ENCODE results near the gene RELT. TPM values are rescaled to one million over a fixed set of nuclear protein-coding genes. Genes with fewer than 3 reads are reported as not detected.

Gene RELT
- total and polyA plus RNA-seq, 9 donors: 0.38 to 4.7 (median 2.0) TPM

DNA sequence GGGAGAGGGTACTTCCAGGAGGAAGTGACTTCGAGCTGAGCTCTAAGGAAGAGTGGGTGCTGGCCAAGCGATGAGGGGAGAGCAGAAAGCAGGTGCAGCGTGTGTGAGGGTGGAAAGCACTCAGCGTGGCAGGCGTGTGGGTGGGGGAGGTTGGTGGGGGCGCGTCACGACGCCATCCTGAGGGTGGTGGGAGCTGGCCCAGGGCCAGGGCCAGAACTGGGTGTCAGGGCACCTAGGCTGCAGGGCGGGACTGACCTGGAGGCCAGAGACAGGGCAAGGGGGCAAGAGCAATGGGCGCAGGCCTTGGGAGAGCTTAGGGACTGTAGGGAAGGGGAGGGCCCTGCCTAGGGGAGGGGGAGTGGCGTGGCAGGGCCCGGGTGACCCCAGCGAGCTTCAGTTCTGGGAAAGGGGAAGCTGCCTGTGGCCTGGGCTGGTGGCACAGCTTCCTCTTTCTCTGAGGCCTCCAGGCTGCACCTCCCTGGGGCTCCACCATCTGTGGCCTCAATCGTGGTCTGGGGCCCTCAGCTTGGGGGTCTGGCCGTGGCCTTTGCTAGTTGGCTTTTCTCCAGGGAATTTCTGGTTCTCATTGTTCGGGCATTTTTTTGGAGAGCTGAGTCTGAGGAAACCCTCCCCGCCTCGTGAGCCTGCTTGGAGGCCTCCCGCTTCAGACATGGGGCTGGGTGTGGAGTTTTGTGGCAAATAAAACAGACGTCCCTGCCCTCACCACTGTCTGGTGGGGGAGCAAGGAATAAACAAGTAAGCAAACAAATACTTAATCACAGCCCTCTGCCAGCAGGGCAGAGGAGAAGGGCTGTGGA, 8.9 kb downstream of the RELT start:
- DNase-seq: no peak
- no peaks in the 10 kb centered on the region for H3K4me1 ChIP-seq (ENCODE audit: insufficient read depth)
- H3K36me3 ChIP-seq: no peaks in the 10 kb centered on the region
- H3K4me3 ChIP-seq: no peak overlapping the region
- no peaks in the 10 kb centered on the region for H3K9me3 ChIP-seq
- no peak overlapping the region for H3K27ac ChIP-seq
- no peaks in the 10 kb centered on the region for H3K27me3 ChIP-seq
- intact Hi-C loops (cut with DNase I): loop anchor here in 1 of 4 donors (5.0 kb wide), 1 partner anchor 33 kb away; no protein-coding TSS in a partner anchor
- 55 to 61% (median 59%) methylated on average over 21 of the region's 21 CpGs for WGBS, 3 donors
- TF ChIP-seq POLR2A (IDR thresholded peaks at IDR 0.05) (no peak), EP300 (IDR thresholded peaks at IDR 0.05) (no peak)
- TF ChIP-seq, protein P1, sequence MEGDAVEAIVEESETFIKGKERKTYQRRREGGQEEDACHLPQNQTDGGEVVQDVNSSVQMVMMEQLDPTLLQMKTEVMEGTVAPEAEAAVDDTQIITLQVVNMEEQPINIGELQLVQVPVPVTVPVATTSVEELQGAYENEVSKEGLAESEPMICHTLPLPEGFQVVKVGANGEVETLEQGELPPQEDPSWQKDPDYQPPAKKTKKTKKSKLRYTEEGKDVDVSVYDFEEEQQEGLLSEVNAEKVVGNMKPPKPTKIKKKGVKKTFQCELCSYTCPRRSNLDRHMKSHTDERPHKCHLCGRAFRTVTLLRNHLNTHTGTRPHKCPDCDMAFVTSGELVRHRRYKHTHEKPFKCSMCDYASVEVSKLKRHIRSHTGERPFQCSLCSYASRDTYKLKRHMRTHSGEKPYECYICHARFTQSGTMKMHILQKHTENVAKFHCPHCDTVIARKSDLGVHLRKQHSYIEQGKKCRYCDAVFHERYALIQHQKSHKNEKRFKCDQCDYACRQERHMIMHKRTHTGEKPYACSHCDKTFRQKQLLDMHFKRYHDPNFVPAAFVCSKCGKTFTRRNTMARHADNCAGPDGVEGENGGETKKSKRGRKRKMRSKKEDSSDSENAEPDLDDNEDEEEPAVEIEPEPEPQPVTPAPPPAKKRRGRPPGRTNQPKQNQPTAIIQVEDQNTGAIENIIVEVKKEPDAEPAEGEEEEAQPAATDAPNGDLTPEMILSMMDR (IDR thresholded peaks at IDR 0.05): no peak

DNA sequence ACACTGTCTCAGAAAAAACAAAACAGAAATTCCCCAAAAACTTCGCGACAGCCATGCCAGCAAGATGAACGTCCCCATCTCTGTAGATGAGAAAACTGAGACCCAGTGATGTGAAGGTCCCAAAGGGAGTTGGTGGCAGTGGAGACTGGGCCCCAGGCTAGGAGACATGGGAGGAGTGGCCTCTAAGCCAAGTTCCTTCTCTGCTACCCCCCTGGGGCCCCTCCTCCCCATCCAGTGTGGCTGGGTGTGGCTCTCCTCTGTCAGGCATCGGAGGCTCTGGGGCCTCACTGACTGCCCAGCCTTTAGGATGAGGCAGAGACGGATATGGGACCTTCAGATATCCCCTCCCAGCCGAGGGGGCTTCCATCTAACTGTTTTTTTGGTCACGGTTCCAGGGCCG, 9.8 kb downstream of the RELT start:
- H3K36me3 ChIP-seq: no peaks in the 10 kb centered on the region
- H3K27me3 ChIP-seq: no peaks in the 10 kb centered on the region
- WGBS, 3 donors: 85 to 93% (median 86%) methylated on average over 7 to 8 of the region's 8 CpGs
- no peak for TF ChIP-seq POLR2A (IDR thresholded peaks at IDR 0.05)
- TF ChIP-seq EP300 (IDR thresholded peaks at IDR 0.05): no peak
- TF ChIP-seq, protein P1 (IDR thresholded peaks at IDR 0.05): no peak
- intact Hi-C loops (cut with DNase I): loop anchor here in 1 of 4 donors (5.0 kb wide), 1 partner anchor 34 kb away; no protein-coding TSS in a partner anchor
- no peaks in the 10 kb centered on the region for H3K9me3 ChIP-seq
- no peak overlapping the region for H3K4me3 ChIP-seq
- no peak overlapping the region for H3K27ac ChIP-seq
- no peak for DNase-seq
- H3K4me1 ChIP-seq (ENCODE audit: insufficient read depth): no peaks in the 10 kb centered on the region

DNA sequence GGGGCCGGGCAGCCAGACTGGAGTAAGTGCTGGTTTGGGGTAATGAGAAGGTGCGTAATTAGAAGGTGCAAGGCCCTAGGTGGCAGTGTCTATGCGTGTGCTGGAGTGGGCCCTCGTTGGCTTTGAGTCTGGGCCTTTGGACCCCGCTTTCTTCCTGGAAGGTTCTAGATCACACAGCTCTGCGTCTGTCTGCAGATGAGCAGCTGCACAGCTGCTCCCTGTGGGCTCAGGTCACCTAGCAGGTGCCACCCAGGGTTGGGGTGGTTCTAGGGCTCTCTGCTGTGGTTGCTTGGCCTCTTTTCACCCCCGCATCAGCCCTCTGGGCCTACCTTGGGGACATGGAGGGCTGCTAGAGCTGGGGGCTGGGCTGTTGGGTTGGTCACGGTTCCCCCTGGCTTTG, 10.3 kb downstream of the RELT start:
- Histone ChIP-seq H3K27me3 (no peaks in the 10 kb centered on the region), H3K4me1 (ENCODE audit: insufficient read depth) (no peaks in the 10 kb centered on the region), H3K9me3 (no peaks in the 10 kb centered on the region), H3K27ac (no peak overlapping the region), H3K36me3 (no peaks in the 10 kb centered on the region), H3K4me3 (no peak overlapping the region)
- no peak for TF ChIP-seq EP300 (IDR thresholded peaks at IDR 0.05)
- TF ChIP-seq, protein P1 (IDR thresholded peaks at IDR 0.05): no peak
- no peak for TF ChIP-seq POLR2A (IDR thresholded peaks at IDR 0.05)
- intact Hi-C loops (cut with DNase I): loop anchor here in 1 of 4 donors (5.0 kb wide), 1 partner anchor 34 kb away; no protein-coding TSS in a partner anchor
- 95 to 97% (median 96%) methylated on average over 8 of the region's 8 CpGs for WGBS, 3 donors
- no peak for DNase-seq

DNA sequence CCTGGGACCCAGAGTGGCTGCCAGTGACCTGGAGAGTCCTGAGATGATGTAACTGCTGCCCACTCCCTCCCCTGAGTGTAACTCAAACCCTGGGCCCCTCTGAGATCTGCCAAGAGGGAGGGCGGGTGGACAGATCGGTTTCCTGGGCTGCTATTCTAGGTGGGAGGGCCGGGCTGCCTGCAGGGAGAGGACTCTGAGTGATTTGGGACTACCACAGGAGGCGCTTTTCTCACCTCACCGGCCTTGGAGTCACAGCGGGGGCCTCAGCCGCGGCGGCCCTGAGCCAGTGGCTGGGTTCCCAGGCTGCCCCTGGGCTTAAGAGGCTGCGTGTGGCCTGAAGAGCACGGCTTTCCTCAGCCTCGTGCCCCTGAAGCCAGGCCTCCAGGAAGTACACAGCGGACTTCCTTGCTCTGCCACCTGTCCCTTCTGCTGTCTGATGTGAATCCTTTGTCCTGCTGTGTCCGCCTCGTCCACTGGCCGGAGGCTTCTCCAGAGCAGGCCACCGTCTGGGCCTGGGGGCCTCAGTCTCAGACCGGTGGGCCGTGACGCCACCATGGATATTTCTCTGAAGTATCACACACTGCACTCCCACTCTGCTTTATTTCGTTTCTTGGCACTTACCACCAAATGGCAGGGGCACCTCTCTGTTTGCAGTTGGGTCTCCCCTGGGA, 11.5 kb downstream of the RELT start:
- 84 to 89% (median 87%) methylated on average over 19 to 21 of the region's 21 CpGs for WGBS, 3 donors
- H3K27ac ChIP-seq: no peak overlapping the region
- H3K36me3 ChIP-seq: no peaks in the 10 kb centered on the region
- intact Hi-C loops (cut with DNase I): loop anchor here in 1 of 4 donors (5.0 kb wide), 1 partner anchor 35 kb away; no protein-coding TSS in a partner anchor
- TF ChIP-seq, protein P1 (IDR thresholded peaks at IDR 0.05): no peak
- TF ChIP-seq EP300 (IDR thresholded peaks at IDR 0.05): no peak
- TF ChIP-seq POLR2A (IDR thresholded peaks at IDR 0.05): no peak
- H3K9me3 ChIP-seq: no peaks in the 10 kb centered on the region
- no peaks in the 10 kb centered on the region for H3K27me3 ChIP-seq
- no peak for DNase-seq
- H3K4me3 ChIP-seq: no peak overlapping the region
- H3K4me1 ChIP-seq (ENCODE audit: insufficient read depth): no peaks in the 10 kb centered on the region

Measured in ovary (tissue), 9 donors.